Natural killer cell (primary cell): Measurements from ENCODE around the gene PTPRN2. TPM values are rescaled to one million over a fixed set of nuclear protein-coding genes. Genes with fewer than 3 reads are reported as not detected.

ENCODE experiments used
- ATAC-seq, 3 donors: fragments of 150-1000 bp in 2 of 3; fragments of 200-7000 bp in 1 of 3; cut with Tn5 transposase; 1 replicate in 1 of 3; 2 replicates in 2 of 3; pipeline ENCODE4 v1.10.0; 2021; ENCODE audit warnings: mild to moderate bottlenecking in 2 of 3, moderate library complexity in 2 of 3
- DNase-seq, 2 donors: peaks; one replicate each; pipeline versions ENCODE4 v3.0.0 to v3.0.0-alpha.2; 2013 to 2021; ENCODE audit warnings: mixed read lengths in 1 of 2
- H3K27ac ChIP-seq: one replicate; pipeline ENCODE4 v1.5.1; 2013; ENCODE audit warnings: mild to moderate bottlenecking, low read length
- H3K27me3 ChIP-seq: one replicate; pipeline ENCODE4 v1.6.1; 2013; ENCODE audit warnings: low read length; ENCODE audit not compliant: control insufficient read depth, insufficient read depth
- H3K36me3 ChIP-seq: one replicate; pipeline ENCODE4 v1.6.1; 2013; ENCODE audit warnings: low read length; ENCODE audit not compliant: control insufficient read depth, insufficient read depth
- H3K4me1 ChIP-seq: one replicate; pipeline ENCODE4 v1.6.1; 2013; ENCODE audit warnings: low read length; ENCODE audit not compliant: control insufficient read depth, insufficient read depth
- H3K4me3 ChIP-seq: one replicate; pipeline ENCODE4 v1.5.1; 2013; ENCODE audit warnings: low read length
- H3K9me3 ChIP-seq: one replicate; pipeline ENCODE4 v1.6.1; 2013; ENCODE audit warnings: low read length; ENCODE audit not compliant: control insufficient read depth, insufficient read depth
- H3K27ac Mint-ChIP-seq, 2 donors: one replicate each; pipeline ENCODE4 v1.8.0; 2022; ENCODE audit warnings: mild to moderate bottlenecking in 2 of 2, mixed read lengths in 2 of 2, moderate library complexity in 1 of 2
- H3K27me3 Mint-ChIP-seq, 2 donors: one replicate each; pipeline ENCODE4 v1.8.0; 2022; ENCODE audit warnings: low read depth in 2 of 2, mixed read lengths in 2 of 2
- H3K36me3 Mint-ChIP-seq: one replicate; pipeline ENCODE4 v1.8.0; 2022; ENCODE audit warnings: mixed read lengths
- H3K4me1 Mint-ChIP-seq, 2 donors: one replicate each; pipeline ENCODE4 v1.8.0; 2022; ENCODE audit warnings: mixed read lengths in 2 of 2
- H3K4me3 Mint-ChIP-seq: one replicate; pipeline ENCODE4 v1.8.0; 2022; ENCODE audit warnings: mild to moderate bottlenecking, moderate library complexity, mixed read lengths
- H3K9me3 Mint-ChIP-seq, 2 donors: one replicate each; pipeline ENCODE4 v1.8.0; 2022; ENCODE audit warnings: mixed read lengths in 2 of 2
- CTCF ChIP-seq: fragments of 200-600 bp; IDR thresholded peaks from one replicate; pipeline ENCODE4 v1.8.0; 2022; ENCODE audit warnings: antibody characterized with exemption
- WGBS: methylation state at CpG from one replicate; pipeline ENCODE4 v1.1.7; 2013; ENCODE audit warnings: missing lambda C conversion rate; ENCODE audit not compliant: insufficient coverage; 5-methylcytosine and 5-hydroxymethylcytosine counted together
- intact Hi-C: fragments of 100-400 bp; cut with micrococcal nuclease; formaldehyde crosslinking; loops from one replicate; pipeline ENCODE4 v1.14.2; 2022
- total RNA-seq, 4 donors: library from RNA; stranded (reverse); fragments of 120-200 nt in 1 of 4; gene quantifications; one replicate each; pipeline versions ENCODE4 v1.2.3 to v1.2.4, GENCODE V29; 2013 to 2022

PTPRN2 gene
- total RNA-seq, 3 donors from 2014 or later (not counting 1 experiment from before 2014, with no cell fraction given): 1.3 to 2.5 (median 1.9) TPM

GRCh38 chr7:158316466-158317031 is 271.1 kb downstream of the PTPRN2 start:
- Mint-ChIP-seq H3K4me3 (no peak overlapping the region), H3K9me3 (peaks cover 3 to 5% of the 10 kb centered on the region in 2 donors), H3K36me3 (no peaks in the 10 kb centered on the region), H3K27me3 (peaks cover 0 to 3% of the 10 kb centered on the region in 2 donors), H3K4me1 (no peaks in the 10 kb centered on the region), H3K27ac (no peak overlapping the region)
- Histone ChIP-seq H3K27ac (no peak overlapping the region), H3K9me3 (peaks cover 9% of the 10 kb centered on the region), H3K27me3 (no peaks in the 10 kb centered on the region), H3K36me3 (no peaks in the 10 kb centered on the region), H3K4me1 (no peaks in the 10 kb centered on the region), H3K4me3 (no peak overlapping the region)
- 93% methylated on average over 35 of the region's 35 CpGs for WGBS
- TF ChIP-seq CTCF: no peak
- ATAC-seq: no peak
- intact Hi-C loops: no loop called here
- DNase-seq: no peak

- no peak overlapping the region for H3K27ac Mint-ChIP-seq
- peaks cover 3 to 5% of the 10 kb centered on the region in 2 donors for H3K9me3 Mint-ChIP-seq
- no peak overlapping the region for H3K4me3 Mint-ChIP-seq
- no peaks in the 10 kb centered on the region for H3K36me3 Mint-ChIP-seq
- no peaks in the 10 kb centered on the region for H3K4me1 Mint-ChIP-seq
- no peak overlapping the region for H3K27ac ChIP-seq
- H3K4me1 ChIP-seq: no peaks in the 10 kb centered on the region
- 91% methylated on average over 9 of the region's 11 CpGs for WGBS
- no peak for DNase-seq
- ATAC-seq: no peak
- no peaks in the 10 kb centered on the region for H3K27me3 ChIP-seq
- intact Hi-C loops: no loop called here
- H3K4me3 ChIP-seq: no peak overlapping the region
- H3K27me3 Mint-ChIP-seq: peaks cover 0 to 3% of the 10 kb centered on the region in 2 donors
- TF ChIP-seq CTCF: no peak
- H3K9me3 ChIP-seq: peaks cover 11% of the 10 kb centered on the region
- no peaks in the 10 kb centered on the region for H3K36me3 ChIP-seq
Measured at GRCh38 chr7:158315881-158316280, 271.7 kb downstream of the PTPRN2 start.

DNA sequence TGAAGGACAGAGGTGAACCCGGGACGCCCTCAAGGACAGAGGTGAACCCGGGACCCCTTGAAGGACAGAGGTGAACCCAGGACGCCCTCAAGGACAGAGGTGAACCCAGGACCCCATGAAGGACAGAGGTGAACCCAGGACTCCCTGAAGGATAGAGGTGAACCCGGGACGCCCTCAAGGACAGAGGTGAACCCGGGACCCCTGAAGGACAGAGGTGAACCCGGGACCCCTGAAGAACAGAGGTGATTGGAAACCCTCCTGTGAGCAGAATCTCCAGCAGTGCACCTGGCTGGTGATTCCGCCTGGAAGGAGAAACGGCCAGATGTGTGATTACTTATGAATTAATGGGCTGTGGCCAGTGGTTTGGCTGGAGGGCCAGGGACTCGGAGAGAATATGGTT is 272.3 kb downstream of the PTPRN2 start:
- no peaks in the 10 kb centered on the region for H3K36me3 Mint-ChIP-seq
- H3K27me3 ChIP-seq: no peaks in the 10 kb centered on the region
- peaks cover 11% of the 10 kb centered on the region for H3K9me3 ChIP-seq
- DNase-seq (no peak), ATAC-seq (no peak)
- H3K27ac Mint-ChIP-seq: no peak overlapping the region
- H3K4me1 ChIP-seq: no peaks in the 10 kb centered on the region
- no peak overlapping the region for H3K27ac ChIP-seq
- no peaks in the 10 kb centered on the region for H3K36me3 ChIP-seq
- TF ChIP-seq CTCF: no peak
- 93% methylated on average over 11 of the region's 11 CpGs for WGBS
- peaks cover 0 to 3% of the 10 kb centered on the region in 2 donors for H3K27me3 Mint-ChIP-seq
- peaks cover 3 to 5% of the 10 kb centered on the region in 2 donors for H3K9me3 Mint-ChIP-seq
- H3K4me3 Mint-ChIP-seq: no peak overlapping the region
- intact Hi-C loops: no loop called here
- no peaks in the 10 kb centered on the region for H3K4me1 Mint-ChIP-seq
- H3K4me3 ChIP-seq: no peak overlapping the region

DNA sequence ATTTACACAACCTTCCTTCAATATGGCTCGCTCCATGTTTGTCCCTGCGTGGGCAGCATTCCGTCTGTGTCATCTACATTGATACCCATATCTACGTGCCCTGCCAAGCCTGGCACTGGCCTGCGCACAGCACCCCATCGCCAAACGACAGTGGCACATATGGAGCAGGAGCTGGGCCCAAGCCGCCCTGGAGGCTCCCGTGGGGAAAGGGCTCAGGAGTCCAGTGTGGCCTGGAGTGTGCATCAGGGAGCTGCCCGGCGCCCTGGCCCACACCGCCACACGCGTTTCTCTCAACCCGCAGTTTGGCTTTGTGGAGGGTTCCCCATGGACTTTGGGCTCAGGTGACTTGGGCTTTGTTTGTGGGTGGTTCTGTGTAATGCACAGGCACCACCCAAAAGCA is 273.2 kb downstream of the PTPRN2 start:
- 97% methylated on average over 15 of the region's 15 CpGs for WGBS
- Histone ChIP-seq H3K27me3 (no peaks in the 10 kb centered on the region), H3K4me1 (no peaks in the 10 kb centered on the region), H3K9me3 (peaks cover 11% of the 10 kb centered on the region), H3K36me3 (no peaks in the 10 kb centered on the region), H3K4me3 (no peak overlapping the region), H3K27ac (no peak overlapping the region)
- no peak for TF ChIP-seq CTCF
- no peak for ATAC-seq
- intact Hi-C loops: no loop called here
- H3K4me1 Mint-ChIP-seq: no peaks in the 10 kb centered on the region
- no peak for DNase-seq
- H3K4me3 Mint-ChIP-seq: no peak overlapping the region
- H3K27me3 Mint-ChIP-seq: no peaks in the 10 kb centered on the region
- H3K27ac Mint-ChIP-seq: no peak overlapping the region
- no peaks in the 10 kb centered on the region for H3K36me3 Mint-ChIP-seq
- peaks cover 3 to 7% of the 10 kb centered on the region in 2 donors for H3K9me3 Mint-ChIP-seq
